ENCODE measurements around the gene PRODH2.
"Not testable (repeated sequence)": the region's sequence is repeated elsewhere in the genome, so short reads cannot be mapped to it uniquely, and the experiment has no call there.

Gene PRODH2

DNA sequence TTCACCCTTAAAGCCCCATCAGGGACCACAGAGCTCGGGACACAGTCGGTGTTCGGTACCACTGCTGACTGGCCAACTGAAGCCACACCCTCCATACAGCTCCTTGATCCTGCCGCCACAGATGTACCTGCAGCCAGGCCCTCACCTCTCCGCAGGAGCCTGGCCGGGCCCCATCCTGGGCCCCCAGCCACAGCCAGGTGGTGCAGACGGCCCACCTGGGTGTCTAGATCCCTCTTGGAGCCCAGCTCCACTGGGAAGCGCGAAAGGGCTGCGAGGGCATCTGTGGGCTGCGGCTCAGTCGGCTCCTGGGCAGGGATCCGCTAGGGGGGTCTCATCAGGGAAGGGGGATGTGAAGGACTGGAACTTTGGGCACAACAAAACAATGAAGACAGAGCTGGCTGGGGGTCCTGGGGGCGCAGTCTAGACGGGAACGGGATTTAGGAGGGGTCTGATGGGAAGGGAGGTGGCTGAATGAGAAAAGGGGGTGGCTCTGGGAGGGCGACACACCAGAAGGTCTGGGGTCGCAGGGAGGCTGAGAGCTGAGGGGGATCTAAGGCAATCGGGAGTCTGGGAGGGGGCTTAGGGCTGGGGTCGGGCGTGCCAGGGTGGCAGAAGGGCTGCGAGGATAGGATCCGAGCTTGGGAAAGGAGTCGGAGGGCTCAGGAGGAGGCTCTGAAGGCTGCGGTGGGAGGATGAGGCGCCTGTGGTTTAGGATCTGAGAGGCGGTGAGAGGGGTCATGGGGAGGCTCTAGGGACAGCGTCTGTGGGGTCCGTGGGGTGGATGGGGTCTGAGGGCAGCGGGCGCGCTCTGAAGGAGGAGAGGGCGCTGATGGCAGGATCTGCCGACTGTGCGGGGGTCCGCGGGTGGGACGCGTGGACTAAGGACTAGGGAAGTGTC lies 15.8 kb downstream of the PRODH2 start:
- no peak for DNase-seq

DNA sequence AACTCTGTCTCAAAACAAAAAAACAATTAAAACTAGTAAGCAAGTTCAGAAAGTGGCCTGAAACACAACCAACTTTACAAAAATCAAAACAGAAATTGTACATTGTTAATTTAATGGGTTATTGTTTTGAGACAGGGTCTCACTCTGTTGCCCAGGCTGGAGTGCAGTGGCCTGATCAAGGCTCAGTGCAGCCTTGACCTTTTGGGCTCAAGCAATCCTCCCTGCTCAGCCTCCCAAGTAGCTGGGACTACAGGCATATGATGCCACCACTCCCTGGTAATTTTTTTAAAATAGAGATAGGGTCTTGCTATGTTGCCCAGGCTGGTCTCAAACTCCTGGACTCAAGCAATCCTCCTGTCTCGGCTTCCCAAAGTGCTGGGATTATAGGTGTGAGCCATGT lies 17.1 kb downstream of the PRODH2 start:
- not testable (repeated sequence) for DNase-seq

DNA sequence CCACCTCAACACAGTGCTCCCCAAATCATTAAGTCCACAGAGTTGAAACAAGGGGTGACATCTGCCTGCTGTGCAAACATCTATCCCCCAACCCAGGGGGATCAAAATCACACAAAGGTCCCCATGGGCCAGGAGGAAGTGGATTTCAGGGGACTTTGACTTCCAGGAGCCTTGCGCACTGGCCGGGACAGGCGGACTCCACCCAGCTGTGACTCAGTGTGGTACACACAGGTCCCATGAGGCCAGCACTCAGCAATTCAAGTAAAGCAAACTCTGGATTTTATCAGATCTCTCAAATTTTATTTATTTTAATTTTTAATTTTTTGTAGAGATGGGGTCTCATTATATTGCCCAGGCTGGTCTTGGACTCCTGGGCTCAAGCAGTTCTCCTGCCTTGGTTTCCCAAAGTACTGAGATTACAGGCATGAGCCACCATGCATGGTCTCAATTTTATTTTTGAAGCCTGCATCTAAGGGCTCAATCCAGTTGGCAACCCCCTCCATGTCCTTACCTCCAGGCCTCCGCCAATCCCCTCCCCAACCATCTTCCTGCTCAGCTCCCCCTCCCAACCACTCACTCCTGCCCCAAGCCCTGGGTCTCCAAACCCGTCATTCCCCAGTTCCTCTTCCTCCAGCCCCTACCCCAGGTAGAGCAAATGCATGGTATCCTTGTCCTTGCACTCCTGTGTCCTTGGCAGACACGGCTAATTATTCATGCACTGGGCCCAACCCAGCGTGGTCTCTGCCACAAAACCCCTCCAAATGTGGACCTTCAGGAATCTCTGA lies 19.1 kb downstream of the PRODH2 start:
- DNase-seq: peak in 1 of 4 experiments; percentile 11

DNA sequence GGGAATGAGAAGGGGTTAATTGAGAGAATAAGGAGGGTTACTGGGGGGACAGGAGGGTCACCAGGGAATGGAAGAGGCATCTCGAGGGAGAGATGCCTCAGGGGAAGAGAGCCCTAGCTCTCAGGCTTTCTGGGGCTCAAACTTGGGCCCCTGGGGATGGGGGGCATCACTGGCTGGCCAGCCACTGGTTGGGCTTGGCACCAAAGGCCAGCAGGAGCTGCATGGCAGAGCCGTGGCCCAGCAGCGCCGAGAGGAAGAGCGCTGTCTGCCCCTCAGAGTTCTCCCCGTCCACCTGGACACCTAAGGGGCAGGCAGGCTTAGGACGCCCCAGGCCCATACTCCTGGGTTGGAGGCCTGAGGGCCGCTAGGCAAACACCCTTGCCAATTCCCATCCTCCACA lies 19.8 kb downstream of the PRODH2 start:
- no peak for DNase-seq

DNA sequence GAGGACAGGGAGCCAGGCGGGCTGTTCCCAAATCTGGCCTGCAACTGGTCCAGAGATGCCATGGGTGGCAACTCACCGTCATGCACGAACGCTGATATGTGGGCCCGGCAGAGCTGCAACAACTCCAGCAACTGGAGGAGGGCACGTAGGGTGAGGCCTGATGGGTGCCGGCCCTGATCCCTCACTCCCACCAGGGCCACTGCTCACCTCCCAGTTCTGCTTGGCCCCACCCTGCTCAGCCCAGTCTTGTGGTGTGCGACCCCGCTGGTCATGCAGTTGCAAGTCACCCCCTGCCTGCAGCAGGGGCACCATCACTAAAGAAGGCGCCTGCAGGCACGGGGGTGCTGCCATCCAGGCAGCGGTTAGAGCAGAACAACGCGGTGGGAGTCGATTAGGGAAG lies 20.3 kb downstream of the PRODH2 start:
- DNase-seq: no peak

DNA sequence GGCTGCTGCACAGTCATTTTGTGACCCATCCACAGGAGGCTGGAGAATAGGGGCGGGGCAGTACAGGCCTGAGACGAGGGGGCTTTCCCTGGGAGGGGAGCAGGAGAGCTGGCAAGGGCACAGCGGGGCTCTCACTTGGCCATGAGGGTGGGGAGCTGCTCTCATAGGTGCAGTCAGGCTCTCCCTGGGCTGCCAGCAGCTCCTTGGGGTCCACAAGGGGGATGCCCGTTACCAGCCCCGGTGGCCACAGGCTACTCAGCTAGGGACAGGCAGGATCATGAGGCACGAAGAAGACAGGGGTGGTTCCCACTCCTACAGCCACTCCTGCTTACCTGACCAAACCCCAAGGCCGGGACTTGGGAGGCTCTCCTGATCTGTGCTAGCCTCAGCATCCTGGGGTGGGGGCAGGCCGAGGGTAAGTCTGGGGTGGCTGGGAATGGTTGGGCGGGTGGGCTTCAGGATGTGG lies 20.8 kb downstream of the PRODH2 start:
- no peak for DNase-seq

DNA sequence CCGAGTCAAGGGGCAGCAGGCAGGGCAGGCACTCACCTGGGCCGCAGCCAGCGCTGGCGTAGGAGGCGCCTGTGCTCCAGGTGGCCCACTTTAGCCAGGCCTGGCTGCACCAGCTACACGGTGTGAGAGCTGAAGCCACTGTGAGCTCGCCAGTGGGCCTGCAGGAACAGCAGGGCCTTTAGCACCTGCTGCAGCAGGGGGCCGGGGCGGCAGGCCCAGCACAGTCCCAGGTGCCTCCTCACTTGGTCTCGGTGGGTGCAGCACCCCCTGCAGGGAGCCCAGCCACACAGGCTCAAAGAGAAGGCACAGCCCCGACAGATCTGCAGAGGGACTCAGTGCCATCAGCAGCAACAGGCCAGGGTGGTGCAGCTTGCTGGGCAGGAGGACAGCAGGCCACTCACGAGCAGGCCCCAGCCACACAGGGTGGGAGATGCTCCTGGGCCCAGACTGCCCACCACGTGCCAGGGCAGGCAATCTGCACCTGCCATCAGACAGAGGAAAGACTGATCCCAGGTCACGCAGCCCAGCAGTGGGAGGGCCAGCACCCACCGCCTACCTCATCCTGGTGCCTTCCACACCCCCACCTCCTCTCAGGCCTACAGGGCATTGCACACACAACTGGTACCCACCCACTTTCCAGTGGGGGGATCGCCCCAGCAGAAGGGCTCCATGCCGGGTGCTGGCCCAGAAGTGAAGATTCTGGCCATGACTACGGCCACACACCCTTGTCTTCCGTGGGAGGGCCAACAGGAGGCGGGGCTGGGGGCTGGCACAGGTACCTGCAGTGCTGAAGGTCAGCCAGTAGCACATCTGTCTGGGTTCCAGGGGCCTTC lies 21.4 kb downstream of the PRODH2 start:
- DNase-seq: no peak

DNA sequence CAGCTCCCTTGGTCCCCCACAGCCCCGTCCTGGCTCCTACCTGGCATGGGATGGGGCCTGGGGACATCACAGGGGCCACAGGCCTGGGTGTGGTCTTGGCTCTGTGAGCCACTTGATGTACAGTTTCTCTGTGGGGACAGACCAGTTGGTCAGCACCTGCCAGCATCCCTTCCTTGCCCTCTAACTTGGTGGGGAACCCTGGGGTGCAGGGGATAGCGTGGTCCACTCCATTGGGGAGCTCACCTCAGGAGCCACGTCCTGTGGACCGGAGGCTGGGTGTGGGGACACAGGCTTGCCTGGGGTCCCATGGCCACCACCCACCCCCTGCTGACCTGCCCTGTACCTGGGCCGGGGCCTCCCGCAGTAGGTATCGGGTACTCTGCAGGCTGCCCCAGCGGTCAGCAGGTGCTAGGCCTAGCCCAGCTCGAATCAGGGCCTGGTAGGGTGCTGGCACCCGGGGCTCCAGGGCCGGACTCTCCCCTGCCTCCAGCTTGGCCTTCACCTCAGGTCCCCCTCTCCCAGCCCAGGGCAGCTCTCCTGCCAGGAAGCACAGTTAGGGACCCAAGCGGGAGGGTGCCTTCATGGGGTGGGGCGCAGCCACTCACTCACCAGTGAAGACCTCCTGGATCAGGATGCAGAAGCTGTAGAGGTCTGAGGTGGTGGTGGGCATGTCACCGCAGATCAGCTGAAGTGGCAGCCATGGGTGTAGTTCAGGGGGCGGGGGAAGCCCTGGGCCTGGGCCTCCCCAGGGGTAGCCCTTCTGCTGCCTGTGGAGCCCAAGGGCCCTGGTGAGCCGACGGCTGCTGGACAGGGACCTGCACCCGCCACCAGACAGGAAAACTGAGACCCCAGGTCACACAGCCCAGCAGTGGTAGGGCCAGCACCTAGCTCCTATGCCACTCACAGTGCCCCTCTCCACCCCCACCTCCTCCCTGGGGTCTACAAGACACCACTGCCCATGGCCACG lies 22.4 kb downstream of the PRODH2 start:
- DNase-seq: no peak

DNA sequence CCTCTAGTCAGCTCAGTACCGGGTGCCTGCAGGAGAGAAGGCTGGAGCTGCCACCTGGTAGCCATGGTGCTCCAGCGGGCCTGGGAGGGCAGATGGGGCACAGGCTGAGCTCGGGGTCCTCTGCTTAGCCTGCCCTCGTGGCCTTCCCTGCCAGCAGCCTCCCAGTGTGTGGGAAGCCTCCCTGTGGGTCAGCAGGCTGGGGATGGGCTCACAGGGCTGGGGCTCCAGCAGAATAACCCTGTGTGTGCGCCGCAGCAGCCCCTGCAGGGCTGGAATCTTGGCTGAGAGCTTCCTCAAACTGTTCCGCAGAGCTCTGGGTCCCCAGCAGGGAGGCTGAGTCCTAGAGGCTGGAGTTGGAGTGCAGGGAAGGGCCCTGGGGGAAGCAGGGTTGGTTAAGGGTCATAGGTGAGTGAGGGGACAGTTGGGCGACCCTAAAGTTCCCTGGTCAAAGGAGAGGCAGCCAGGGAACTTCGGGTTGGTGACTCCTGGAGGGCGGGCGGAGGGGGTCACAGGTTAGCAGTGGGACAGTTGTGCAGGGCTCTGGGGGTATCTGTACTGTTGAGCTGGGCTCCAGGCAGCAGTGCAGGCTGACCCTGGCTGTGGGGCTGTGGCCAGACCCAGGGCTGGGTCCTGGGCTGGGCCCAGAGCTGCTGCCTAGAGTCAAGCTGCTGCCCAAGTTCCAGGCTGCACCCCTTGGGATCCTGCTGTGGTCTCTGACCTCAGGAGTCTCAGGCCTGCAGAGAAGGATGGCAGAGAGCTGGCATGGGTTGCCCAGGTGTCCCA lies 23.3 kb downstream of the PRODH2 start:
- no peak for DNase-seq

DNA sequence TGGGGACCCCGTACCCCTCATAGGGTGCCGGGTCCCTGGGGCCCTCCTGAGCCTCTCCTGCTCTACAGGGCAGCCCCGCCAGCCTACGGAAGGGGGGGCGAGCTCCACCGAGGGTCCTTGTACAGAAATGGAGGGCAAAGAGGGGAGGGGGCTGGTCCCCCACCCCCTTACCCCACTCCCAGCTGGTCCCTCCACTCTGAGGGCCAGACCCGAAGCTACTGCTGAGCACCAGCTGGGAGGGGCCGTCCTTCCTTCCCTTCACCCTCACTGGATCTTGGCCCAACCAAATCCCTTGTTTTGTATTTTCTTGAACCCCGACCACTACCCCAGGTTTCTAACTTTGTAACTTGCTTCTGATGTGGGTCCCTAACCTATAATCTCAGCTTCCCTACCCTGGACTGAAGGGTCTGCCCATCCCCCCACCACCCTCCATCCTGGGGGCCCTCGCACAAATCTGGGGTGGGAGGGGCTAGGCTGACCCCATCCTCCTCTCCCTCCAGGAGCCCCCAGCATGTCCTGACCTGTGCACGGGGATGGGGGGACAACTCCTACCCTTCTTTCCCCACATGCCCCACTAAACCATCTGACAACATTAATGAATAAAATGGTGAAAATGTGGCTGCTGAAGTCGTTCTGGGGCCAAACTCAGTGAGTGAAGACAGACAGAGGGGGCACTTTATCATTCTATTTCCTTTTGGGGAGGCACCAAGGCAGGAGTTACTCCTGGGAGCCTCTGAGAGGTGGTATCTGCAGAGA lies 24.3 kb downstream of the PRODH2 start:
- DNase-seq: no peak

DNA sequence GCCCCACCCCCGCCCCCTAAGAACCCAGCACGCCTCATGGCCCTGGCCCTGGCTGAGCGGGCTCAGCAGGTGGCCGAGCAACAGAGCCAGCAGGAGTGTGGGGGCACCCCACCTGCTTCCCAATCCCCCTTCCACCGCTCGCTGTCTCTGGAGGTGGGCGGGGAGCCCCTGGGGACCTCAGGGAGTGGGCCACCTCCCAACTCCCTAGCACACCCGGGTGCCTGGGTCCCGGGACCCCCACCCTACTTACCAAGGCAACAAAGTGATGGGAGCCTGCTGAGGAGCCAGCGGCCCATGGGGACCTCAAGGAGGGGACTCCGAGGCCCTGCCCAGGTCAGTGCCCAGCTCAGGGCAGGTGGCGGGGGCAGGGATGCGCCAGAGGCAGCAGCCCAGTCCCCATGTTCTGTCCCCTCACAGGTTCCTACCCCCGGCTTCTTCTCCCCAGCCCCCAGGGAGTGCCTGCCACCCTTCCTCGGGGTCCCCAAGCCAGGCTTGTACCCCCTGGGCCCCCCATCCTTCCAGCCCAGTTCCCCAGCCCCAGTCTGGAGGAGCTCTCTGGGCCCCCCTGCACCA lies 25.3 kb downstream of the PRODH2 start:
- no peak for DNase-seq

DNA sequence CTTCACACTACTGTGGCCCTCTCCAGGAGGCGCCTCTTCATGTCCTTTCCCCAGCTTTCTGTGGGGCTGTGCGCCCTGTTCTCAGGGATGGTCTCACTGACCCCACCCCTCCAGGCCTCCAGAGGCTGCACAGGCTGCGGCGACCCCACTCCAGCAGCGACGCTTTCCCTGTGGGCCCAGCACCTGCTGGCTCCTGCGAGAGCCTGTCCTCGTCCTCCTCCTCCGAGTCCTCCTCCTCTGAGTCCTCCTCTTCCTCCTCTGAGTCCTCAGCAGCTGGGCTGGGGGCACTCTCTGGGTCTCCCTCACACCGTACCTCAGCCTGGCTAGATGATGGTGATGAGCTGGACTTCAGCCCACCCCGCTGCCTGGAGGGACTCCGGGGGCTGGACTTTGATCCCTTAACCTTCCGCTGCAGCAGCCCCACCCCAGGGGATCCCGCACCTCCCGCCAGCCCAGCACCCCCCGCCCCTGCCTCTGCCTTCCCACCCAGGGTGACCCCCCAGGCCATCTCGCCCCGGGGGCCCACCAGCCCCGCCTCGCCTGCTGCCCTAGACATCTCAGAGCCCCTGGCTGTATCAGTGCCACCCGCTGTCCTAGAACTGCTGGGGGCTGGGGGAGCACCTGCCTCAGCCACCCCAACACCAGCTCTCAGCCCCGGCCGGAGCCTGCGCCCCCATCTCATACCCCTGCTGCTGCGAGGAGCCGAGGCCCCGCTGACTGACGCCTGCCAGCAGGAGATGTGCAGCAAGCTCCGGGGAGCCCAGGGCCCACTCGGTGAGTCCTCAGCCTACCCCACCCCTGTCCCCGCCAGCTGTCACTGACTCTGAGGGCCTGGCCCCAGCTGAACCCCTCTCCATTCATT lies 26.1 kb downstream of the PRODH2 start:
- no peak for DNase-seq

DNA sequence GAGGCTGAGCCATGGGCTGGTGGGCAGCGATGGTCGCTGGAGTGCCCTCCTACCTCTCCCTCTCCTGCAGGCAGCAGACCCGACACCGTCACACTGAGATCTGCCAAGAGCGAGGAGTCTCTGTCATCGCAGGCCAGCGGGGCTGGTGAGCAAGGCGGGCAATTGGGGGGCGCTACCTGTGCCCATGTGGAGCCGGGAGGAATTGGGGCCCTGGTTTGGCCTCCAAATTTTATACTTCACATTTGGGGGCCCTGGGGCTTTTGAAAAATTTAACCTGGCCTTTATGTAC lies 27.4 kb downstream of the PRODH2 start:
- DNase-seq: no peak

DNA sequence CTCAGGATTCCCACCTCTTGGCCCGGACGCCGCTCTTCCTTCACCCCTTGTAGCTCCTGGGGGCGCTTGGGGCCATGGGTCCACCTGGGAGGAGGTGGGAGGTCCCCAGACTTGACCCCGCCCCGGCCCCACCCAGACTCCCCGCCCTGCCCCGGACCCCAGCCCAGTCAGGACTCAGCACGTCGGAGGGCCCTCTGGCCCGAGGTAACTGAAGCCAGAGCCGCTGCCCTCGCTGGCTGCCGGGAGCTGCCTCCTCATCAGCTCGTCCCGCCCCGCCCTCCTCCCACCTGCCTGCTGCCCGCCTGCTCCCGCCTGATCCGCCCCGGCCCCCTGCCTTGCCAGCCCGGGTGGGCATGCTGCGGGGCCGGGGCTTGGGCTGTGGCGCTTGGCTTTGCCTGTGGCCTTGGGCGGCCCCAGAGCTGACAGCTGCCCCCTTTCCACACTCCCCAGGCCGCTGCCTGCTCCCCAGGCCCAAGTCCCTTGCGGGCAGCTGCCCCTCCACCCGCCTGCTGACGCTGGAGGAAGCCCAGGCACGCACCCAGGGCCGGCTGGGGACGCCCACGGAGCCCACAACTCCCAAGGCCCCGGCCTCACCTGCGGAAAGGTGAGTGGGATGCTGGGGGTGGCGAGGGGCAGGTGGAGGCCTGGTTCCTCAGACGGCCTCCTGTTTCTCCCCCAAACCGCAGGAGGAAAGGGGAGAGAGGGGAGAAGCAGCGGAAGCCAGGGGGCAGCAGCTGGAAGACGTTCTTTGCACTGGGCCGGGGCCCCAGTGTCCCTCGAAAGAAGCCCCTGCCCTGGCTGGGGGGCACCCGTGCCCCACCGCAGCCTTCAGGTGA lies 27.9 kb downstream of the PRODH2 start:
- DNase-seq: no peak

DNA sequence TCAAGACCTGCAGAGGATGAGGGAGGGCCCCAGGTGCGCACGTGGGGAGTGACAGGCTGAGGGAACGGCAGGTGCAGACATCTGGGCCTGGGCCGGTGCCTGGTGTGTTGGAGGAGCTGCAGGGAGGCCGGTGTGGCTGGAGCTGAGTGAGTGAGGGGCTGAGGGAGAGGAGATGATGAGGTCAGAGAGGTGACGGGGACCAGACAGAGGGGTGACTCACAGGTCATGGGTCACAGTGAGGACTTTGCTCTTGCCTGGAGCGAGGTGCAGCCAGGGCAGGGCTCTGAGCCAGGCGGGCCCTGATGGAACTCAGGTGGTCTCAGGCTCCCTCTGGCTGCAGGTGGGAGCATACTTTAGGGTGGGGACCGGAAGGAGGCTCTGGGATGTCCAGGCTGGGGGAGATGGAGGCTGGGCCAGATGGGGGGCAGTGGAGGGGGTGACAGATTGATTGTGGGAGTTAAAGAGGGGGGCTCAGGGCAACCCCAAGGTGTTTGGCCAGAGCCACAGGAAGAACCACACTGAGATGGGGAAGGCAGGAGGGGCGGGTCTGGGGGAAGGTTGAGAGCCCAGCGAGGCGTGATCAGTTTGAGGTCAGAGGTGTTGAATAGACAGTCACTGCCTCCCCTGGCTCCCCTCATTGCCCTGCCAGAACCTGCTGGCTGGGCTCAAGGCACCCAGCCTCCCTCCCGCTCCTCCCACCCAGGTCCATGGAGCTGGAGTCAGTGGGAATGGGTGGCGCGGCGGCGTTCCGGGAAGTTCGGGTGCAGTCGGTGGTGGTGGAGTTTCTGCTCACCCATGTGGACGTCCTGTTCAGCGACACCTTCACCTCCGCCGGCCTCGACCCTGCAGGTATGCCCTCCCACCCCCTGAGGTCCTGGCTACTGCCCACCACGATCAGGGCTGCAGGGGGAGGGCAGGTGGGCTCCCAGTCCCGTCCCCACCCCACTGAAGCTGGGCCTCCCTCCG lies 28.9 kb downstream of the PRODH2 start:
- no peak for DNase-seq

DNA sequence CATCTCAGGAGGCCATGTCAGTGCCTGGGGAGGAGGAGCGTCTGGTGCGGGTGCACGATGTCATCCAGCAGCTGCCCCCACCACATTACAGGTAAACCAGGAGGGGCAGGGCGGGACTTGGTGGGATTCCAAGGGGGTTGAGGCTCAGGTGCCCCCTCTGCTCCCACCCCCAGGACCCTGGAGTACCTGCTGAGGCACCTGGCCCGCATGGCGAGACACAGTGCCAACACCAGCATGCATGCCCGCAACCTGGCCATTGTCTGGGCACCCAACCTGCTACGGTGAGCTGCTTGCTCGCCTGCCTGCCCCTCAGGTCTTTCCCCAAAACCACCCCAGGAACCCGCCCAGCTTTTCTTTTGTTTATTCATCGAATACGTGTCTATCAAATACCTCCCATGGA lies 30.1 kb downstream of the PRODH2 start:
- no peak for DNase-seq

DNA sequence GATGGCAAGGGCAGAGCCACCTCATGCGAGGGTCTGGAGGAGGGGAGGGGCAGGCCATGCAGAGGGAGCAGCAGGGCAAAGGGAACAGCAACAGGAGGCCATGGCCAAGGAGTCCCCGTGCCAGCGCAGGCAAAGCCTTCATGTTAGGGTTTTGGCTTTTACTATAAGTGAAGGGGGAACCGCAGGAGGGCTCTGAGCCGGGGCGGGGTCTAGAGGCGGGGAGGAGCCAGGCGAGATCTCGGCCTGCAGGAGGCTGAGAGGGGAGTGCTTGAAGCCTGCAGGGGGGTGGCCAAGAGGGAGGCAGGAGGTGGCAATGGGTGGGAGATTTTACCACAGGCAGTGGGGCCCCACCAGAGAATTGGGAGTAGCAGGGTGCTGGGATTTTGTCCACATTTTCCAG lies 31.0 kb downstream of the PRODH2 start:
- no peak for DNase-seq

All from suppressor macrophage (primary cell).